H1 (cell line): ENCODE results near the gene ZDHHC11B. TPM values are rescaled to one million over a fixed set of nuclear protein-coding genes. Genes with fewer than 3 reads are reported as not detected.

Experiments
- BRCA1 ChIP-seq: IDR thresholded peaks from 2 replicates; pipeline ENCODE4 v1.6.1; 2012; ENCODE audit warnings: low read depth, low read length, improper control_type of control experiment
- CTCF ChIP-seq, 3 experiments: IDR thresholded peaks; 1 replicate in 2 of 3; 2 replicates in 1 of 3; pipeline versions ENCODE4 v1.5.1 to v1.6.1; 2011; ENCODE audit warnings: low read length in 3 of 3, mild to moderate bottlenecking in 3 of 3, inconsistent platforms in 2 of 3, low read depth in 1 of 3, moderate library complexity in 1 of 3; ENCODE audit not compliant: insufficient read depth in 1 of 3; ENCODE audit errors: control extremely low read depth in 1 of 3
- JUN ChIP-seq: IDR thresholded peaks from 2 replicates; pipeline ENCODE4 v1.6.1; 2011; ENCODE audit warnings: low read depth, mild to moderate bottlenecking, improper control_type of control experiment, low read length
- KDM1A ChIP-seq: fragments of 200-600, 300-600 bp; sonication (generic); IDR thresholded peaks from 2 replicates; pipeline ENCODE4 v1.7.1; 2016; ENCODE audit warnings: mild to moderate bottlenecking, low read length, borderline replicate concordance
- KDM5A ChIP-seq: fragments of 200-600 bp; IDR thresholded peaks from 2 replicates; pipeline ENCODE4 v1.7.1; 2012; ENCODE audit warnings: mild to moderate bottlenecking, low read length, inconsistent platforms, mixed read lengths
- NANOG ChIP-seq: IDR thresholded peaks from 2 replicates; pipeline ENCODE4 v1.6.1; 2011; ENCODE audit warnings: low read length, low read depth, mild to moderate bottlenecking, inconsistent platforms; ENCODE audit not compliant: insufficient read depth, poor library complexity, severe bottlenecking
- TBP ChIP-seq: IDR thresholded peaks from 2 replicates; pipeline ENCODE4 v1.6.1; 2011; ENCODE audit warnings: low read depth, low read length, improper control_type of control experiment
- TEAD4 ChIP-seq: IDR thresholded peaks from 2 replicates; pipeline ENCODE4 v1.6.1; 2012; ENCODE audit warnings: low read depth, low read length, inconsistent platforms, mixed read lengths
- polyA plus RNA-seq, 7 experiments: library from polyadenylated mRNA; depleted of rRNA in 3 of 7; stranded (reverse) in 5 of 7; unstranded in 2 of 7; fragments of >200 nt in 5 of 7; fragments of 200-250 nt in 2 of 7; gene quantifications; 1 replicate in 5 of 7; 2 replicates in 1 of 7; 4 replicates in 1 of 7; pipeline versions ENCODE4 v1.2.1 to v1.2.3, GENCODE V29; 2011 to 2013; ENCODE audit warnings: missing spikeins in 2 of 7, mixed read lengths in 2 of 7
- total RNA-seq: library from RNA; stranded (reverse); fragmentation: NEBNext Ultra II Directional; extraction: Animal tissue kit (Norgen Biotek cat#: 25700); gene quantifications from 2 replicates; pipeline ENCODE4 v1.2.1, GENCODE V29; 2021
- TF ChIP-seq, protein P1 (sequence below): fragments of 300-600 bp; sonication (generic); IDR thresholded peaks from 2 replicates; pipeline ENCODE4 v1.7.1; 2012; ENCODE audit warnings: low read length, moderate library complexity, mild to moderate bottlenecking, inconsistent platforms; ENCODE audit not compliant: insufficient replicate concordance

Gene ZDHHC11B
- total and polyA plus RNA-seq, 2 of the 8 experiments (the other 6 are each of a cell fraction or from before 2014, with no cell fraction given), result 0.29 to 2.5 TPM

DNA sequence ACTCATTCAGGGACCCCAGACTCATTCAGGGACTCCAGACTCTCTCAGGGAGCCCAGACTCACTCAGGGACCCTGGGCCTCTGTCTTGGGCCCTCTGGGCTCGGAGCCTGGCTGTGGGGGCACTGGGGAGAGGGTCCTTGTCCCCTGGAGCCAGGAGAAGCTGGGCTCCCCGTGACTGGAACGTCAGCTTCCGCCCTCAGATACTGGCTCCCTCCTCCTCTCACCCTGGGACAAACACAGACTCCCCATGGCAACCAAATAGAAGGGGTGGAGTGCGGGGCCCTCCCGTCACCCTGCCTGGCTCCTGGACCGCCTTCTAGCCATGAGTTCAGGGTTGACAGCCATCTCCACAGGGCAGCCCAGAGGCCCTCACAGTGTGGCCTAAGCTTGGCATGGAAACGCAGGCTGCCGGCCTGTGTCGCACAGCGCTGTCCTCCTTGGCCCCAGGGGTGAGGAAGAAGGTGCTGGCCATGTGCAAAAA, 27.6 kb downstream of the ZDHHC11B start (continued):
- TF ChIP-seq, protein P1, sequence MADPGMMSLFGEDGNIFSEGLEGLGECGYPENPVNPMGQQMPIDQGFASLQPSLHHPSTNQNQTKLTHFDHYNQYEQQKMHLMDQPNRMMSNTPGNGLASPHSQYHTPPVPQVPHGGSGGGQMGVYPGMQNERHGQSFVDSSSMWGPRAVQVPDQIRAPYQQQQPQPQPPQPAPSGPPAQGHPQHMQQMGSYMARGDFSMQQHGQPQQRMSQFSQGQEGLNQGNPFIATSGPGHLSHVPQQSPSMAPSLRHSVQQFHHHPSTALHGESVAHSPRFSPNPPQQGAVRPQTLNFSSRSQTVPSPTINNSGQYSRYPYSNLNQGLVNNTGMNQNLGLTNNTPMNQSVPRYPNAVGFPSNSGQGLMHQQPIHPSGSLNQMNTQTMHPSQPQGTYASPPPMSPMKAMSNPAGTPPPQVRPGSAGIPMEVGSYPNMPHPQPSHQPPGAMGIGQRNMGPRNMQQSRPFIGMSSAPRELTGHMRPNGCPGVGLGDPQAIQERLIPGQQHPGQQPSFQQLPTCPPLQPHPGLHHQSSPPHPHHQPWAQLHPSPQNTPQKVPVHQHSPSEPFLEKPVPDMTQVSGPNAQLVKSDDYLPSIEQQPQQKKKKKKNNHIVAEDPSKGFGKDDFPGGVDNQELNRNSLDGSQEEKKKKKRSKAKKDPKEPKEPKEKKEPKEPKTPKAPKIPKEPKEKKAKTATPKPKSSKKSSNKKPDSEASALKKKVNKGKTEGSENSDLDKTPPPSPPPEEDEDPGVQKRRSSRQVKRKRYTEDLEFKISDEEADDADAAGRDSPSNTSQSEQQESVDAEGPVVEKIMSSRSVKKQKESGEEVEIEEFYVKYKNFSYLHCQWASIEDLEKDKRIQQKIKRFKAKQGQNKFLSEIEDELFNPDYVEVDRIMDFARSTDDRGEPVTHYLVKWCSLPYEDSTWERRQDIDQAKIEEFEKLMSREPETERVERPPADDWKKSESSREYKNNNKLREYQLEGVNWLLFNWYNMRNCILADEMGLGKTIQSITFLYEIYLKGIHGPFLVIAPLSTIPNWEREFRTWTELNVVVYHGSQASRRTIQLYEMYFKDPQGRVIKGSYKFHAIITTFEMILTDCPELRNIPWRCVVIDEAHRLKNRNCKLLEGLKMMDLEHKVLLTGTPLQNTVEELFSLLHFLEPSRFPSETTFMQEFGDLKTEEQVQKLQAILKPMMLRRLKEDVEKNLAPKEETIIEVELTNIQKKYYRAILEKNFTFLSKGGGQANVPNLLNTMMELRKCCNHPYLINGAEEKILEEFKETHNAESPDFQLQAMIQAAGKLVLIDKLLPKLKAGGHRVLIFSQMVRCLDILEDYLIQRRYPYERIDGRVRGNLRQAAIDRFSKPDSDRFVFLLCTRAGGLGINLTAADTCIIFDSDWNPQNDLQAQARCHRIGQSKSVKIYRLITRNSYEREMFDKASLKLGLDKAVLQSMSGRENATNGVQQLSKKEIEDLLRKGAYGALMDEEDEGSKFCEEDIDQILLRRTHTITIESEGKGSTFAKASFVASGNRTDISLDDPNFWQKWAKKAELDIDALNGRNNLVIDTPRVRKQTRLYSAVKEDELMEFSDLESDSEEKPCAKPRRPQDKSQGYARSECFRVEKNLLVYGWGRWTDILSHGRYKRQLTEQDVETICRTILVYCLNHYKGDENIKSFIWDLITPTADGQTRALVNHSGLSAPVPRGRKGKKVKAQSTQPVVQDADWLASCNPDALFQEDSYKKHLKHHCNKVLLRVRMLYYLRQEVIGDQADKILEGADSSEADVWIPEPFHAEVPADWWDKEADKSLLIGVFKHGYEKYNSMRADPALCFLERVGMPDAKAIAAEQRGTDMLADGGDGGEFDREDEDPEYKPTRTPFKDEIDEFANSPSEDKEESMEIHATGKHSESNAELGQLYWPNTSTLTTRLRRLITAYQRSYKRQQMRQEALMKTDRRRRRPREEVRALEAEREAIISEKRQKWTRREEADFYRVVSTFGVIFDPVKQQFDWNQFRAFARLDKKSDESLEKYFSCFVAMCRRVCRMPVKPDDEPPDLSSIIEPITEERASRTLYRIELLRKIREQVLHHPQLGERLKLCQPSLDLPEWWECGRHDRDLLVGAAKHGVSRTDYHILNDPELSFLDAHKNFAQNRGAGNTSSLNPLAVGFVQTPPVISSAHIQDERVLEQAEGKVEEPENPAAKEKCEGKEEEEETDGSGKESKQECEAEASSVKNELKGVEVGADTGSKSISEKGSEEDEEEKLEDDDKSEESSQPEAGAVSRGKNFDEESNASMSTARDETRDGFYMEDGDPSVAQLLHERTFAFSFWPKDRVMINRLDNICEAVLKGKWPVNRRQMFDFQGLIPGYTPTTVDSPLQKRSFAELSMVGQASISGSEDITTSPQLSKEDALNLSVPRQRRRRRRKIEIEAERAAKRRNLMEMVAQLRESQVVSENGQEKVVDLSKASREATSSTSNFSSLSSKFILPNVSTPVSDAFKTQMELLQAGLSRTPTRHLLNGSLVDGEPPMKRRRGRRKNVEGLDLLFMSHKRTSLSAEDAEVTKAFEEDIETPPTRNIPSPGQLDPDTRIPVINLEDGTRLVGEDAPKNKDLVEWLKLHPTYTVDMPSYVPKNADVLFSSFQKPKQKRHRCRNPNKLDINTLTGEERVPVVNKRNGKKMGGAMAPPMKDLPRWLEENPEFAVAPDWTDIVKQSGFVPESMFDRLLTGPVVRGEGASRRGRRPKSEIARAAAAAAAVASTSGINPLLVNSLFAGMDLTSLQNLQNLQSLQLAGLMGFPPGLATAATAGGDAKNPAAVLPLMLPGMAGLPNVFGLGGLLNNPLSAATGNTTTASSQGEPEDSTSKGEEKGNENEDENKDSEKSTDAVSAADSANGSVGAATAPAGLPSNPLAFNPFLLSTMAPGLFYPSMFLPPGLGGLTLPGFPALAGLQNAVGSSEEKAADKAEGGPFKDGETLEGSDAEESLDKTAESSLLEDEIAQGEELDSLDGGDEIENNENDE, result no peak
- TF ChIP-seq KDM5A (no peak), TEAD4 (no peak), NANOG (no peak), TBP (no peak), JUN (no peak), CTCF (IDR thresholded peaks at IDR 0.05; ENCODE audit: control extremely low read depth in 1 of 3, insufficient read depth in 1 of 3, low read depth in 1 of 3, low read length in 3 of 3) (no peak), BRCA1 (no peak), KDM1A (no peak)
